ENCODE measurements around the gene YIPF2. TPM values are rescaled to one million over a fixed set of nuclear protein-coding genes. Genes with fewer than 3 reads are reported as not detected.
"Not testable (repeated sequence)": the region's sequence is repeated elsewhere in the genome, so short reads cannot be mapped to it uniquely, and the experiment has no call there.

The YIPF2 gene
- total RNA-seq, 1 donor, result 68.7 TPM

DNA sequence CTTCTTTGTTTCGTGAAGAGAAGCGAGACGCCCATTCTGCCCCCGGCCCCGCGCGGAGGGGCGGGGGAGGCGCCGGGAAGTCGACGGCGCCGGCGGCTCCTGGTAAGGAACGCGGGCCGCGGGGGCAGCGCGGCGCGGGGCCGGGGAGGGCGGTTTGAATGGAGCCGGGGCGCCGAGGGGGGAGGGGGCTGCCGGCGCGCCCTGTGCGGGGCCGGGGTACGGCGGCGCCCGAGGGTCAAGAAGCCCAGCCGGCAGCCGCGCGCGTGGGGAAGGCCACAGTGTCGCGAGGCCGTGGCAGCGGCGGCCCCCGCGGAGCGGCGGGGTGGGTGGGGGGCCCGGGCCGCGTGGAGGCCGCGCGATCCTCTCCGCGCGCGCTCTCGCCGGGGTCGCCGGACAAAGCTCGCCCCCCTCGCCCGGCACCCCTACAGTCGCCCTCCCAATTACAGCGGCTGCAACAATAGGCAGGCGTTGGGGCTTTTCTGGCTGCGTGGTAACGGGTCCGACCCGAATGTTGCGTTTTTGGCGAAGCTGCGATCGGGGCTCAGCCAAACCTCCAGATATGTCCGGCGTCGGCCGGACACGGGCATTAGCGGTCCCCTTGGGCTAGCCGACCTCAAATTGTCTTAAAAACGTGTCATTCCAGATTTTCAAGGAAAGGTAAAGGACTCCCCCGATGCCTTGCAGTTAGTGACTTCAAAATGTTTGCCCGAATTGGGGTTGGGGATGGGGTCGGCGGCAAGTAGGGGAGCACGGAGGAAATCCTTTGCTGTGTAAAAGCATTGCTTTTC is 32.8 kb upstream of the YIPF2 start:
- H3K4me3 ChIP-seq (ENCODE audit: low read depth, low read length), result peak overlapping the region; percentile 87
- DNase-seq (ENCODE audit: low read depth), result peak; percentile 28
- TF ChIP-seq, protein P1, sequence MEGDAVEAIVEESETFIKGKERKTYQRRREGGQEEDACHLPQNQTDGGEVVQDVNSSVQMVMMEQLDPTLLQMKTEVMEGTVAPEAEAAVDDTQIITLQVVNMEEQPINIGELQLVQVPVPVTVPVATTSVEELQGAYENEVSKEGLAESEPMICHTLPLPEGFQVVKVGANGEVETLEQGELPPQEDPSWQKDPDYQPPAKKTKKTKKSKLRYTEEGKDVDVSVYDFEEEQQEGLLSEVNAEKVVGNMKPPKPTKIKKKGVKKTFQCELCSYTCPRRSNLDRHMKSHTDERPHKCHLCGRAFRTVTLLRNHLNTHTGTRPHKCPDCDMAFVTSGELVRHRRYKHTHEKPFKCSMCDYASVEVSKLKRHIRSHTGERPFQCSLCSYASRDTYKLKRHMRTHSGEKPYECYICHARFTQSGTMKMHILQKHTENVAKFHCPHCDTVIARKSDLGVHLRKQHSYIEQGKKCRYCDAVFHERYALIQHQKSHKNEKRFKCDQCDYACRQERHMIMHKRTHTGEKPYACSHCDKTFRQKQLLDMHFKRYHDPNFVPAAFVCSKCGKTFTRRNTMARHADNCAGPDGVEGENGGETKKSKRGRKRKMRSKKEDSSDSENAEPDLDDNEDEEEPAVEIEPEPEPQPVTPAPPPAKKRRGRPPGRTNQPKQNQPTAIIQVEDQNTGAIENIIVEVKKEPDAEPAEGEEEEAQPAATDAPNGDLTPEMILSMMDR (IDR thresholded peaks at IDR 0.05; ENCODE audit: insufficient read depth, low read length), result no peak

DNA sequence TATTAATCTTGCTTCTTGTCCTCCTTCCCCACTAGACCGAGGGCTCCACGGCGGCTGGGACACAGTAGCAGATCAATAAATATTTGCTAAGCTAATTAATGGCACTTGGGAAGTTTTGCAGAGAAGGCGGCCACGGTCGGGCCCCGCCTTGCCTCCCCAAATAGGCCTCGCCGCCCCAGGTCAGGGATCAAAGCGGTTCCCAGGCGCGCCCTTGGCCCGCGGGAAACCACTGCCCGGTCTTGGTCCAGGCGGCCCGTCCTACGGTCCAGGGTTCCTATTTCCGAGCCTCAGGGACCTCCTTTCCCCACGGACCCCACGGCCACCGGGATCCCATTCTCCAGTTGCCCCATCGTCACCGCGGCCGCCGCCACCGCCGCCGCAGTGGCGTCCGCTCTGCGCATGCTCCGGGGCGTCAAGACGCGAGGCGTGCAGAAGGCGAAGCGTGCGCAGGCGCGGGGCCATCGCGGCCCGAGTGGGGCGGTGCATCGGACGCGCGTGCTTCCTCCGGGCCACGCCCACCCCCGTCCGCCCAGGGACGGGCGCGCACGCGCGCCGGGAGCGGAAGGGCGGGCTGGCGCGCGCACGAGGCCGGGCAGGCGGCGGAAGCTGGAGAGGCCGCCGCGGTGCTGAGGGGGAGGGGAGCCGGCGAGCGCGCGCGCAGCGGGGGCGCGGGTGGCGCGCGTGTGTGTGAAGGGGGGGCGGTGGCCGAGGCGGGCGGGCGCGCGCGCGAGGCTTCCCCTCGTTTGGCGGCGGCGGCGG is 32.1 kb upstream of the YIPF2 start, which contains the start of gene SMARCA4:
SMARCA4 (plus strand) TSS at position 717 of the 759 bp plus-strand sequence. CDS start 23,122 bp downstream, outside the sequence.
- peak within 1 kb of the TSS; percentile 87 for H3K4me3 ChIP-seq (ENCODE audit: low read depth, low read length)
- peak; percentile 95 for DNase-seq (ENCODE audit: low read depth)
- TF ChIP-seq, protein P1 (IDR thresholded peaks at IDR 0.05; ENCODE audit: insufficient read depth, low read length), result no peak

DNA sequence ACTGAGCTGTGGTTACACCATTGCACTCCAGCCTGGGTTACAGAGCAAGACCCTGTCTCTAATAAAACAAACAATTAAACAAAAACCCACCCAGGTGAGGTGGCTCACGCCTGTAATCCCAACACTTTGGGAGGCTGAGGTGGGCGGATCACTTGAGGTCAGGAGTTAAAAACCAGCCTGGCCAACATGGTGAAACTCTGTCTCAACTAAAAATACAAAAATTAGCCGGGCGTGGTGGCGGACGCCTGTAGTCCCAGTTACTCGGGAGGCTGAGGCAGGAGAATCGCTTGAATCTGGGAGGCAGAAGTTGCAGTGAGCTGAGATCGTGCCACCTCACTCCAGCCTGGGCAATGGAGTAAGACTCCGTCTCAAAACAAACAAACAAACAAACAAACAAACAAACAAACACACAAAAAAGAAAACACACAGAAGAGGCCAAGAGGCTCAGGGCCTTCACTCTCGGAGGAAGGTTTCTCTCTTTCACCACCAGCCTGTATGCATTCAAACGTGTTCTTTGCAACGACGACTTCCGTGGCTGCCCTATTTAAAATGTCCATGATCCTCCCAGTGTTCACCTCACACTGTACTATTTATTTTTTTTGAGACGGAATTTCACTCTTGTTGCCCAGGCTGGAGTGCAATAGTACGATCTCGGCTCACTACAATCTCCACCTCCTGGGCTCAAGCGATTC is 31.0 kb upstream of the YIPF2 start:
- H3K4me3 ChIP-seq (ENCODE audit: low read depth, low read length), result peak overlapping the region; percentile 83
- DNase-seq (ENCODE audit: low read depth), result not testable (repeated sequence)

DNA sequence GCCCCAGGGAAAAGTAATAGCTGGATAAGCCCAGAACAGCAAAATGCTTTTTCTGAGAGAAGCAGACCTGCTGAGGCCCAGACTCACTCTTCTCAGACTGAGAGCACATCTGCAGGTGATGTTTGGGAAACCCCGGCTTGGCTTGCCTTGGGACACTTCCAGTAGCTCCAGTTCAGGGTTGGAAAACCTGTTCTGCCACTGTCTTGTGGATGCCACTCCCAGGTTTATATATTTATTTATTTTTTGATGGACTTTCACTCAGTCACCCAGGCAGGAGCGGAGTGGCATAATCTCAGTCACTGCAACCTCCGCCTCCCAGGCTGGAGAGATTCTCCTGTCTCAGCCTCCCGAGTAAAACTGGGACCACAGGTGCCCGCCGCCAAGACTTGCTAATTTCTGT is 24.4 kb upstream of the YIPF2 start:
- H3K4me3 ChIP-seq (ENCODE audit: low read depth, low read length), result no peak overlapping the region
- no peak for DNase-seq (ENCODE audit: low read depth)
- TF ChIP-seq, protein P1 (IDR thresholded peaks at IDR 0.05; ENCODE audit: insufficient read depth, low read length), result no peak

DNA sequence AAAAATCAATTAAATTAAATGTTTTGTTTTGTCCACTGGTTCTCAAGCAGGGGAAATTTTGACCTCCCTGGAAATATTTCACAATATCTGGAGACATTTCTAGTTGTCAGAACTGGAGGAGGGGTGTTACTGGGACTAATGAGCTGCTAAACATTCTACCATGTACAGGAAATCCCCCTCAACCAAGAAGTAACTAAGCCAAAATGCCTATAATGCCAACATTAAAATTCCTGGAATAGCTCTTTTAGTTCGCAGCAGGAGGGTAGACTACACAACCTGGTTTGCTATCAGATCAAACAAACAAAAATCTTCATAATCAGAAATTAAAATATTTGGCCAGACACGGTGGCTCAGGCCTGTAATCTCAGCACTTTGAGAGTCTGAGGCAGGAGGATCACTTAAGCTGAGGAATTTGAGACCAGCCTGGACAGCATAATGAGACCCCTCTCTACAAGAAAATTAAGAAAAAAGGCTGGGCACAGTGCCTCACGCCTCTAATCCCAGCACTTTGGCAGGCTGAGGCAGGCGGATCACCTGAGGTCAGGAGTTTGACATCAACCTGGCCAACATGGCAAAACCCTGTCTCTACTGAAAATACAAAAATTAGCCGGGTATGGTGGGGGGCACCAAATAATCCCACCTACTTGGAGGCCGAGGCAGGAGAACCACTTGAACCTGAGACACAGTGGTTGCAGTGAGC is 18.7 kb upstream of the YIPF2 start:
- TF ChIP-seq, protein P1 (IDR thresholded peaks at IDR 0.05; ENCODE audit: insufficient read depth, low read length), result no peak
- DNase-seq (ENCODE audit: low read depth), result peak; percentile 49
- H3K4me3 ChIP-seq (ENCODE audit: low read depth, low read length), result no peak overlapping the region

DNA sequence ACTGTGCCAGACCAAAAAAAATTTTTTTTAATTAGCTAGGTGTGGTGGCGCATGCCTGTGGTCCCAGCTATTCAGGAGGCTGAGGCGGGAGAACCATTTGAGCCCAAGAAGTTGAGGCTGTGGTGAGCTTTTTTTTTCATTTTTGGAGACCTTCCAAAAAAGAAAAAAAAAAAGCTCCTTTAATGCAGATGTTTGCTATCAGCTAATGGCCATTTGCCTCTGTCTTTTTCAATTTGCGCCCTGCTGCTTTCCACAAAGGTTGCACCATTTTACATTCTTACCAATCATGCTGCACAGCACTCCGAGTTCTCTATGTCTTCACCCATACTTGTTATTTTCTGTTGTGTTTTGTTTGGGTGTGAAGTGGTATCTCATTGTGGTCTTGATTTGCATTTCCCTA is 16.8 kb upstream of the YIPF2 start:
- no peak for DNase-seq (ENCODE audit: low read depth)
- H3K4me3 ChIP-seq (ENCODE audit: low read depth, low read length), result no peak overlapping the region
- TF ChIP-seq, protein P1 (IDR thresholded peaks at IDR 0.05; ENCODE audit: insufficient read depth, low read length), result no peak

DNA sequence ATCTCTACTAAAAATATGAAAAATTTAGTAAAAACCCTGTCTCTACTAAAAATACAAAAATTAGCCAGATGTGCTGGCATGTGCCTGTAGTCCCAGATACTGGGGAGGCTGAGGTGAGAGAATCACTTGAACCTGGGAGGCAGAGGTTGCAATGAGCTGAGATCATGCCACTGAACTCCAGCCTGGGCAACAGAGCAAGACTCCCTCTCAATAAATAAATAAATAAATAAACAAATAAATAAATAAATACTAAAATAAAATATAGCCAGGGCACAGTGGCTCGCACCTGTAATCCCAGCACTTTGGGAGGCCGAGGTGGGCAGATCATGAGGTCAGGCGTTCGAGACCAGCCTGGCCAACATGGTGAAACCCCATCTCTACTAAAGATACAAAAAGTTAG is 15.0 kb upstream of the YIPF2 start:
- not testable (repeated sequence) for DNase-seq (ENCODE audit: low read depth); H3K4me3 ChIP-seq (ENCODE audit: low read depth, low read length)

DNA sequence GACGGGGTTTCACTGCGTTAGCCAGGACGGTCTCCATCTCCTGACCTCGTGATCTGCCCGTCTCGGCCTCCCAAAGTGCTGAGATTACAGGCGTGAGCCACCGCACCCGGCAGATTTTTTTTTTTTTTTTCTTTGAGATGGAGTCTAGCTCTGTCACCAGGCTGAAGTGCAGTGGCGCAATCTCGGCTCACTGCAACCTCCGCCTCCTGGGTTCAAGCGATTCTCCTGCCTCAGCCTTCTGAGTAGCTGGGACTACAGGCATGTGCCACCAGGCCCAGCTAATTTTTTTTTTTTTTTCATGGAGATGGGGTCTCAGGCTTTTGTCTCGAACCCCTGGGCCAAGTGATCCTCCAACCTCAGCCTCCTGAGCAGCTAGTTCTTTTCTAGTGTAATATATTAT is 13.2 kb upstream of the YIPF2 start:
- not testable (repeated sequence) for H3K4me3 ChIP-seq (ENCODE audit: low read depth, low read length); DNase-seq (ENCODE audit: low read depth)

Measured in fibroblast of the aortic adventitia (primary cell).